BE2C (cell line): ENCODE results near the gene KDM8.

Source experiments
- DNase-seq: peaks from one replicate; pipeline ENCODE4 v3.0.0-alpha.2; 2020
- H3K27me3 ChIP-seq: fragments of 250-450 bp; sonication (Bioruptor Pico); 2 replicates; pipeline ENCODE4 v1.5.1; 2020; ENCODE audit warnings: mild to moderate bottlenecking
- H3K36me3 ChIP-seq: fragments of 250-450 bp; sonication (Bioruptor Pico); 2 replicates; pipeline ENCODE4 v1.5.1; 2020; ENCODE audit warnings: mild to moderate bottlenecking
- H3K4me1 ChIP-seq: fragments of 250-450 bp; sonication (Bioruptor Pico); 2 replicates; pipeline ENCODE4 v1.5.1; 2020
- H3K4me3 ChIP-seq: 2 replicates; pipeline ENCODE4 v1.5.1; 2011; ENCODE audit warnings: low read depth, low read length
- H3K9me3 ChIP-seq: fragments of 250-450 bp; sonication (Bioruptor Pico); 2 replicates; pipeline ENCODE4 v1.5.1; 2020
- CTCF ChIP-seq: IDR thresholded peaks from 2 replicates; pipeline ENCODE4 v1.5.1; 2012; ENCODE audit warnings: mild to moderate bottlenecking, low read depth, low read length

KDM8 gene

GRCh38 chr16:27185776-27186130, 17.6 kb upstream of the KDM8 start:
- Histone ChIP-seq H3K4me3 (no peak overlapping the region), H3K4me1 (no peaks in the 10 kb centered on the region), H3K27me3 (no peaks in the 10 kb centered on the region), H3K36me3 (no peaks in the 10 kb centered on the region), H3K9me3 (no peaks in the 10 kb centered on the region)
- no peak for DNase-seq
- TF ChIP-seq CTCF, result no peak

GRCh38 chr16:27188633-27189032, 14.7 kb upstream of the KDM8 start:
- no peak for TF ChIP-seq CTCF

GRCh38 chr16:27189335-27189972, 13.9 kb upstream of the KDM8 start:
- no peak for TF ChIP-seq CTCF
- H3K36me3 ChIP-seq, result no peaks in the 10 kb centered on the region

More at GRCh38 chr16:27188633-27189032, 14.7 kb upstream of the KDM8 start:
- no peak overlapping the region for H3K4me3 ChIP-seq
- no peaks in the 10 kb centered on the region for H3K9me3 ChIP-seq
- H3K27me3 ChIP-seq, result no peaks in the 10 kb centered on the region
- no peaks in the 10 kb centered on the region for H3K4me1 ChIP-seq
- no peak for DNase-seq
- no peaks in the 10 kb centered on the region for H3K36me3 ChIP-seq

GRCh38 chr16:27190316-27190871, 12.9 kb upstream of the KDM8 start:
- Histone ChIP-seq H3K9me3 (no peaks in the 10 kb centered on the region), H3K4me3 (no peak overlapping the region), H3K36me3 (no peaks in the 10 kb centered on the region), H3K27me3 (no peaks in the 10 kb centered on the region), H3K4me1 (peaks cover 2% of the 10 kb centered on the region; the same call in 1 of the 2 replicates)
- no peak for TF ChIP-seq CTCF
- no peak for DNase-seq

More at GRCh38 chr16:27189335-27189972, 13.9 kb upstream of the KDM8 start:
- Histone ChIP-seq H3K4me3 (no peak overlapping the region), H3K9me3 (no peaks in the 10 kb centered on the region), H3K4me1 (no peaks in the 10 kb centered on the region), H3K27me3 (no peaks in the 10 kb centered on the region)
- no peak for DNase-seq

- Histone ChIP-seq H3K4me3 (no peak overlapping the region), H3K9me3 (no peaks in the 10 kb centered on the region), H3K27me3 (no peaks in the 10 kb centered on the region), H3K36me3 (no peaks in the 10 kb centered on the region), H3K4me1 (peaks cover 4% of the 10 kb centered on the region; the same call in 1 of the 2 replicates)
- no peak for TF ChIP-seq CTCF
- no peak for DNase-seq
Measured at GRCh38 chr16:27191352-27191924, 11.9 kb upstream of the KDM8 start.

- H3K27me3 ChIP-seq, result no peaks in the 10 kb centered on the region
- no peak for DNase-seq
- H3K4me1 ChIP-seq, result peaks cover 9% of the 10 kb centered on the region
- peak; percentile 16; the same call in 1 of the 2 replicates for TF ChIP-seq CTCF
- H3K36me3 ChIP-seq, result no peaks in the 10 kb centered on the region
- H3K4me3 ChIP-seq, result no peak overlapping the region
- no peaks in the 10 kb centered on the region for H3K9me3 ChIP-seq
Measured at GRCh38 chr16:27193300-27193990, 9.9 kb upstream of the KDM8 start.
